C4-2B (cell line): ENCODE data around the gene TP73.

Experiments
- H3K27ac ChIP-seq: fragments of 450-650 bp; 2 replicates; pipeline ENCODE4 v1.5.1; 2017
- ZFX ChIP-seq: fragments of 450-650 bp; IDR thresholded peaks from 2 replicates; pipeline ENCODE4 v1.6.1; 2017
- TF ChIP-seq, protein P1 (sequence below): fragments of 450-650 bp; conservative IDR thresholded peaks from 2 replicates; pipeline ENCODE4 v1.5.1; 2017; ENCODE audit warnings: mild to moderate bottlenecking

The TP73 gene

DNA sequence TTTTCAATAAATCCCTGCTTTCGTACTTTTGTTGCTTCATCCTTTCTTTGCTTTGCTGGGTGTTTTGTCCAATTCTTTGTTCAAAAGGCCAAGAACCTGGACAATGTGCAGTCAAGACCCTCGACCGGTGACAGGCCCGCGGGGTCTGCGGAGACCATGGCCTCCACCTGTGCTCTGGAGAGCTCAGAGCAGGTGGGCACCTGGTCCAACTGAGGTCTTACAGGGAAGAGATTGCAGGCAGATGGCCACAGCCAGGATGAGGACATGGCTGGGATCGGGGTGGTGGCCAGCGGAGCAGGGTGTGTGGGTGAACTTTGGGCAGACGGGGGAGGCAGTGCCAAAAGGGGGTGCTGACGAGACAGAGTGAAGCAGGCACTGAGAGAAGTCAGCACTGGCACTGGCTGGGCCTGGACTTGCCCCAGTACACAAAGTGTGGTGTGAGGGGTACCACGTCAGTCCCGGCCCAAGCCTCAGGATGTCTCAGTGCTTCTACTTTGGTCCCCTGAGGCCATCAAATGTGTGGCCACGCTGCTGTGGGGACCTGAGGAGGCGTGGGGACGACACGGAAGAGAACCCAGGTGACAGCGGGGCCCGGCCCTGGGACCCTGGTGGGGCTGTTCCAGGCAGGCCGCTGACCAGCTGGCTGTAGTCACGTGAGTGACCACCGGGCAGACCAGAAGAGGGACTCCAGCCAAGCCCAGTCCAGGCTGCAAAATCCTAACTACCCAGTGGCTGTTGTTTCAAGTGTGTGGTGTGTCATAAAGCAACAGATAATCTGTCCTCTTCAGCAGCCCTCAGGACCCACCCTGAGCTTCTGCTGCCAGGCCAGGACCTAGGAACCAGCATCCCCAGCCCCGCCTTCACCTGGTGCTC, 89.5 kb downstream of the TP73 start:
- H3K27ac ChIP-seq: no peak overlapping the region
- TF ChIP-seq, protein P1, sequence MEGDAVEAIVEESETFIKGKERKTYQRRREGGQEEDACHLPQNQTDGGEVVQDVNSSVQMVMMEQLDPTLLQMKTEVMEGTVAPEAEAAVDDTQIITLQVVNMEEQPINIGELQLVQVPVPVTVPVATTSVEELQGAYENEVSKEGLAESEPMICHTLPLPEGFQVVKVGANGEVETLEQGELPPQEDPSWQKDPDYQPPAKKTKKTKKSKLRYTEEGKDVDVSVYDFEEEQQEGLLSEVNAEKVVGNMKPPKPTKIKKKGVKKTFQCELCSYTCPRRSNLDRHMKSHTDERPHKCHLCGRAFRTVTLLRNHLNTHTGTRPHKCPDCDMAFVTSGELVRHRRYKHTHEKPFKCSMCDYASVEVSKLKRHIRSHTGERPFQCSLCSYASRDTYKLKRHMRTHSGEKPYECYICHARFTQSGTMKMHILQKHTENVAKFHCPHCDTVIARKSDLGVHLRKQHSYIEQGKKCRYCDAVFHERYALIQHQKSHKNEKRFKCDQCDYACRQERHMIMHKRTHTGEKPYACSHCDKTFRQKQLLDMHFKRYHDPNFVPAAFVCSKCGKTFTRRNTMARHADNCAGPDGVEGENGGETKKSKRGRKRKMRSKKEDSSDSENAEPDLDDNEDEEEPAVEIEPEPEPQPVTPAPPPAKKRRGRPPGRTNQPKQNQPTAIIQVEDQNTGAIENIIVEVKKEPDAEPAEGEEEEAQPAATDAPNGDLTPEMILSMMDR: no peak
- TF ChIP-seq ZFX: no peak

DNA sequence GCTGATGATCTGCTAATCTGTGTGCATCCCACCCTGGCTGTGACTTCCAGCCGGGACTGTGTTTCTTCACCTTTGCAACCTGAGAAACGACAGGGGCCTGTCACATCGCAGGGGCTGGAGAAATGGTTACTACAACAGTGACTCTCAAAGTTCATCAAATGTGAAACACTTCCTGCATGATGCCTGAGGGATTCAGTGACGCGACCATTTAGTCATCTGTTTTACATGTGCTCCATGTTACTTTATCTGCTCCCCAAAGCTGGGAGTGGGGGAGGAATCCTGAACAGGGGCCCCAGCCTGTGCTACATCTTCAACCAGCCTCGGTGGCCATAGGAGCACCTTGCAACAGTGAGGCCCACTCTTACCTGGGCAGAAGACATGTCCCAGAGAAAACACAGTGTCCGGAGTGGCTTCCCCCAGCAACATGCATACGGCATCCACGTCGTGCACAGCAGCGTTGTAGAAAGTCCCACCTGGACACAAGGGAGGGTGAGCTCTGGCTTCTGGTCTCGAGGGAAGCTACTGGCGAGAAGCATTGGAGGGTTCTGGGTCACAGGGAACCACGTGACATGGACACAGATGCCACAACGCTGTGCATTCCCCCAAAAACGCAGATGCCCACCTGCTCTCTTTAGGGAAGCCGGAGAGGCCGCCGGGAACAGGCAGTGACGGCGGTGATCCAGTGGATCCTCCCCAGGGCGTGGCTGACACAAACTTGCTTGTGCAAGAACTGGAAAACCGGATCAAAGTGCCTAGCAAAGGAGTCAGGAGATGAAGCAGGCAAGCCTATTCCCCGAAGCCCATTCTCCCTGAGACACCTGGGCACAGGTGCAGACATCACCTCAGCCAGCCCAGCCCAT, 90.4 kb downstream of the TP73 start:
- TF ChIP-seq, protein P1: no peak
- no peak for TF ChIP-seq ZFX
- H3K27ac ChIP-seq: no peak overlapping the region

DNA sequence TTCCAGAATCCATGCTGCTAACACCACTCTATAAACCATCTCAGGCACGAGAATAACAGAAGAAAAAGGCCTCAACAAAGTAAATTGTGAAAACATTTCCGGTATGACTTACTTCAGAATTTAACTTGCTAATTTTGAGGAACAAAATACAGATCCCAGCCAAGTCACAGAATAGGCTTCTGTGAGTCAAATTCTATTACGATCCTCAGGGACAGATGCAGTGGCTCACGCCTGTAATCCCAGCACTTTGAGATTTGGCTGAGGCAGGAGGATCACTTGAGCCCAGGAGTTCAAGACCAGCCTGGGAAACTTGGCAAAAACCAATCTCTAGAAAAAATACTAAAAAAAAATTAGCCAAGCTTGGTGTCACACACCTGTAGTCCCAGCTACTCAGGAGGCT, 91.1 kb downstream of the TP73 start:
- no peak overlapping the region for H3K27ac ChIP-seq
- no peak for TF ChIP-seq ZFX
- TF ChIP-seq, protein P1: no peak

DNA sequence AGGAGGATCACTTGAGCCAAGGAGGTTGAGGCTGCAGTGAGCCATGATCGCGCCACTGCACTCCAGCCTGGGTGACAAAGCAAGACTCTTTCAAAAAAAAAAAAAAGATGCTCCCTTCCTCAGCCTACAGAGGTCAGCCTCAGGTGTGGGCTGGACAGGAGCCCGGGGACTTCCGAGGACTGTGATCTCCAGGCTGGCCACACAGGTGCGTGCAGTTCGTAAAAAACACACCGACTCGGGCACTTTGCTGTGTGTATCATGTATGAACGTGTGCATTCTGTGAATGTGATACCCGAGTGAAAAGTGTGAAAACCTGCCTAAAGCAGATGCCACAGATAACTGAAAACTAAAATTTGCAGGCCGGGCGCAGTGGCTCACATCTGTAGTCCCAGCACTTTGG, 91.5 kb downstream of the TP73 start:
- TF ChIP-seq, protein P1: no peak
- no peak for TF ChIP-seq ZFX
- H3K27ac ChIP-seq: no peak overlapping the region

DNA sequence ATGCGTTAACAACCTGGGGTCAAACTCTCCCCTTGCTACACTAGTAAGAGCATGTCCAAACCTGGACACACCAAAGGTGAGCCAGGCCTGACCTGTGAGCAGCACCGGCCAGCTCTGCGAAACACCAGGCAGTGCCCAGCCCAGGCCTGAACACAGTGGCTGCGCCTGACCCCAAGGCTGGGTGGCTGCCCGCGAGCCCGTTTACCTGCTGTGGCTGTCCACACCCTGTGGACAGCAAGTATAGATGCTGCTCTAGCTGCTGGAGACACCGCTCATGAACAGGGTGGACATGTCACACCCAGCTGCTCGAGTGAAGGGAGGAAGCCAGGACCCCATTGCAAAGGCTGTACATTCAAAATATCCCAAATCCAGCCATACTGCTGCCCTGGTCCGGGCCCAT, 92.3 kb downstream of the TP73 start:
- H3K27ac ChIP-seq: no peak overlapping the region
- TF ChIP-seq, protein P1: no peak
- TF ChIP-seq ZFX: no peak

DNA sequence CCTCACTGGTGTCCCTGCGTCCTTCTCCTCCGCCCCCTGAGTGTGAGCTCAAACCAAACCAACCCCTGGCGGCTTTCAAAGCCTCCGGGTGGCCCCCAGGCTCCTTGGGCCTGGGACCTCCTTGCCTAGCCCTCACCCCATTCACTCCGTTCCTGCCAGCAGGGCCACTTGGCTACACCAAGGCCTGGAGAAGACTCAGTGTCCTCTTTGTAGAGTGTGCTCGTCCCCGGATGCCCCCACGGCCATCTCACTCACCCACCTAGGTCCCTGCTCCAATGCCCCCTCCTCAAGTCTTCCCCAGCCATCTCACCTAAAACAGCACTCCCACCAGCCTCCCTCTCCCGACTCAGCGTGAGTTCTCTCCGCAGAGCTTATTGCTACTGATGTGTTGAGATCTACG, 92.8 kb downstream of the TP73 start:
- H3K27ac ChIP-seq: no peak overlapping the region
- no peak for TF ChIP-seq ZFX
- TF ChIP-seq, protein P1: no peak
